ENCODE data around the gene HTR4.
"Not testable (repeated sequence)": the region's sequence is repeated elsewhere in the genome, so short reads cannot be mapped to it uniquely, and the experiment has no call there.

HTR4 gene

GRCh38 chr5:148599187-148599586 is 55.1 kb downstream of the HTR4 start:
- DNase-seq = no peak

DNA sequence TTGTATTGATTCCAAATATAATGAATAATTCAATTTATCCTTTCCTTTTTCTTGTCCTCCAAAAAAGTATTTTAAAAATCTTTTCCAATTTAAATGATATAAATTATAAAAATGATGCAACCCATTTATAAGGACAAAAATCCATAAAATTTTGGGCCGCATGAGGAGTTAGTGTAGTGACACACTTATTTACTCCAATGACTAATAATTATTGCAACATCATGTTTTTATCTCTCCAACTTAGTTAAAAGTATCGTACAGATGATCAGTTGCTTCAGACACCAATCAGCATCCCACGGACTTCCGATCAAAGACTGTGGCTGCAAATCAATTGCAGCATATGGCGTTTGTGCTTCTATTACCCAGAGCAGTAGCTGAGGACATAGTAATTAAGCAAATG is 58.6 kb downstream of the HTR4 start:
- DNase-seq = no peak

GRCh38 chr5:148586796-148587195 is 67.5 kb downstream of the HTR4 start:
- DNase-seq = no peak

DNA sequence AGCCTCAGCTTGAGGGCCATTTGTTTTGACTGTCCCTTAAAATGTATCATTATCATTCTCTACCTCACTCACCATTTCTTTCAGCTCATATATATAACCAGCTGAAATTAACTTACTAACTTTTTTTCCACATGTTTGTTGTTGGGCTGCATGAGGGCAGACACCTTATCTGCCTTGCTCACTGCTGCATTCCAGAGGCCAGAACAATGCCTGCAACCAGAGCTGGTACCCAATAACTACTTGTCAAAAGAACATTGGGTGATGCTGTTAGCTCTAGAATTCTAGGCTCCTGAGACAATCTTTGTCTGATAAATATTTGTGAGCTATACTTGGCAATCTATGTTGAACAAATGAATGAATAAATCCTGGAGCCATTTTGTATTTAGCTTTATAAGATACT is 68.3 kb downstream of the HTR4 start:
- DNase-seq = no peak

DNA sequence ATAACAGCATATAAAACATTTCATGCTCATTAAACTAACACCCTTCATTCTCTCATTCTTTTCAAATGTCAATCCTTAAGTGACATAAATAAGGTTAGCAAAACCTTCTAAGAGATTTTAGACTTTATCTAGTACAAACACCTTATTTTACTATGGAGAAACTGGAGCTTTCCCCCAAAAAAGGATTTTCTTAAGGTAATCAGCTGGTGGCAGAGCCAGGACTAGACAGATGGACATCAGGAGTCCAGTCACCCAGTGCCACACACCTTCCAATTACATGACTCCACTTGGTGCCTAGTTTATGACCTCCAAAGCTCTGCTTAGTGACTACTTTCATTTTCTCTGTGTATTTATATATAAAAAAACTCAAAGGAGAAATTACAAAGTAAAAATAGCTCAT is 70.2 kb downstream of the HTR4 start:
- no peak for DNase-seq

GRCh38 chr5:148583421-148583965 is 70.8 kb downstream of the HTR4 start:
- no peak for DNase-seq

DNA sequence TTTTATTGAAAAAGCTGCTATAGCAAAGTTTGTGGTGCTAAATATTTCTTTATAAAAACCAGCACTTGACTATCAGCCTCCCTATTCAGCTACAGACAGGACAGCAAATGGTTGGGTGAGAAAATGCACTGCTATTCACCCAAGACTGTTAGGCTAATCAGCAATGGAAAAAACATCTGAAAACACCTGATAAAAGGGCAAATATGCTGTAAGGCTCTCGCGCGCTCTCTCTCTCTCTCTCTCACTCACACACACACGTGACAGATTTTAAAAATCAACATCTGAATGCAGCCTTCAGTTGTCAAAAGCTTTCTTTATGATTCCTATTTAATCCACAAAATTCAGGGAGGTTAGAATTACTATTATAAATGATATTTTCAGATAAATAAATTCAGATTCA is 80.2 kb downstream of the HTR4 start:
- DNase-seq = peak; percentile 20

DNA sequence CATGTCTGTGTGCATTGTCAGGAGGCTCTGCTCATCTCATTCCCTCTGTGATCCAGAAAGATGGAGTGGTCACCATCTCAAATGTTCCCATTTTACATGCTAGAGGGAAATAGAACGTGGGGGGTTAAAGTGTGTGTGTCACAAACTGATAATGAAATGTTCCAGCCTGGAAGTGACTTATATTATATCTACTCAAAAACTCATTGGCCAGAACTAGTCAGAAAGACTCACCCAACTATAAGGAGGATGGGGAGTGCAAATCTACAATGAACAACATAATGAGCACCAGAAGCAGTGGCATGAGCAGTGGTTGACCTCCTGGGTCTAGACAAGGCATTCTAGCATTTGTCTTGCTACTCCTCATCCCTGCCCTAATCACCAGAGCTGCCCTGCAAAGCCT is 81.0 kb downstream of the HTR4 start:
- peak; percentile 4 for DNase-seq

DNA sequence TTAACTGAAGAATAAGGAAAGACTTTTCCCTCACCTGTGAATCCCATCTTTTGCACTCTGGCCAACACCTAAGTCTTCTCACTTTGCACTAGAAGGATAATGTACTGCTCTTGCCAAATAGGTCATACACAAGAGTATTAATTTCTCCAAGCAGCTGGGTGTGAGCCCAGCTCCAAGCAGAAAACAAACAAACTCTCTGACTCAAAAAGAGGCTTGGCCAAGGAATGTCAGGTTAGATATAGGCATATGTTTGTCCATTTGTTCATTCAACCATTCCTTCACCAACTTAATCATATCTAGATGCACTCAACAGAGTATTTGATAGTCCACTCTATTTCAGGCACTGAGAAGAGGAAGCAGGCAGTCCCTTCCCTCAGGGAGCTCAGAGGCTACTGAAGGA is 84.4 kb downstream of the HTR4 start:
- DNase-seq = no peak

GRCh38 chr5:148565148-148565547 is 89.2 kb downstream of the HTR4 start:
- DNase-seq = no peak

GRCh38 chr5:148563021-148563420 is 91.3 kb downstream of the HTR4 start:
- DNase-seq = no peak

GRCh38 chr5:148561801-148562311 is 92.5 kb downstream of the HTR4 start:
- DNase-seq = no peak

GRCh38 chr5:148559461-148559860 is 94.9 kb downstream of the HTR4 start:
- no peak for DNase-seq

- DNase-seq = no peak
These were observed 95.4 kb downstream of the HTR4 start for GRCh38 chr5:148558892-148559291.

GRCh38 chr5:148556835-148557234 is 97.5 kb downstream of the HTR4 start:
- no peak for DNase-seq

DNA sequence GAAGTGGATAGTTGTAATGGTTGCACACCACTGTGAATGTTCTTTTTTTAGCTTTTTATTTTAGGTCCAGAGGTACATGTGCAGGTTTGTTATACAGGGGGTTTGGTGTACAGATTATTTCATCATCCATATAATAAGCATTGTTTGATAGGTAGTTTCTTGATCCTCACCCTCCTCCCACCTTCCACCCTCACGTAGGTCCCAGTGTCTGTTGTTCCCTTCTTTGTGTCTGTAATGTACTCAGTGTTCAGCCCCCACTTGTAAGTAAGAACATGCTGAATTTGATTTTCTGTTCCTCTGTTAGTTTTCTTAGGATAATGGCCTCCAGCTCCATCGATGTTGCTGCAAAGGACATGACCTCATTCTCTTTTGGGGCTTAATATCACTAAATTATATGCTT is 99.7 kb downstream of the HTR4 start:
- no peak for DNase-seq

DNA sequence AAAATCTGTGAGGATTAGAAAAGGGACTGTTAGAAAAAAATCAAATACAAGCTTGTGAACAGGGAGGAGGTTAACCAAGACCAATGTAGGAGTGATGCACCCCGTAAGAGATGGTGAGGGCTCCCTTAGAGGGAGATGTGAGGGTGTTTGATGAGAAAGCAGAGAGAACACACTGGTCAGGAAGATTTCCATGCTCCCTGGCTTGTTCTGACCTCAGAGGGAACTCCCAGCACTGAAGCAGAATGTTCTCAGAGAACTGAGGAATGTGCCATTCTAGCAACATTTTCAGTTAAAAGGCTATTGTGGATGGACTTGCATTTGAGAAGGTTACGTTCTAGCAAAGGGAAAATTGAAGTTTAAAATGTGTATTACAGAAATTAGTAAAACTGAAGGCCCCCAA is 110.6 kb downstream of the HTR4 start:
- DNase-seq = no peak

DNA sequence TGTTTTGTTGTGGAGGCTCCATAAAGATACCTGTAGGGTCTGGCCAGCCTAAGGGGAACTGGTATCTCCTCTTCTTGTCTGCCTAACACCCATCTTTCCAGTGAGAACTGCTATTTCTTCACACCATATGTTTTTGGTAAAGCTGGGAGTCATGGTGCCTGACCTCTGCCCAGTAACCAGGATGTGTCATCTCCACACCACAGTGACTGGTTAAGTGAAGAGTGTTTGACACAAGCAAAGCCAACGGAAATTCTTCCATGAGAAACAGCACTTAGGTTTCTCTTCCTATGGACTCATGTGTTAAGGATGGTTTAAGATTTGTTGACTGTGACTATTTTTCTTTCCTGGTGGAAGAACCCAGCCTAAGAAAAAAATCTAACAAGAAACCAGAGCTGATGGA is 111.5 kb downstream of the HTR4 start:
- DNase-seq = no peak

DNA sequence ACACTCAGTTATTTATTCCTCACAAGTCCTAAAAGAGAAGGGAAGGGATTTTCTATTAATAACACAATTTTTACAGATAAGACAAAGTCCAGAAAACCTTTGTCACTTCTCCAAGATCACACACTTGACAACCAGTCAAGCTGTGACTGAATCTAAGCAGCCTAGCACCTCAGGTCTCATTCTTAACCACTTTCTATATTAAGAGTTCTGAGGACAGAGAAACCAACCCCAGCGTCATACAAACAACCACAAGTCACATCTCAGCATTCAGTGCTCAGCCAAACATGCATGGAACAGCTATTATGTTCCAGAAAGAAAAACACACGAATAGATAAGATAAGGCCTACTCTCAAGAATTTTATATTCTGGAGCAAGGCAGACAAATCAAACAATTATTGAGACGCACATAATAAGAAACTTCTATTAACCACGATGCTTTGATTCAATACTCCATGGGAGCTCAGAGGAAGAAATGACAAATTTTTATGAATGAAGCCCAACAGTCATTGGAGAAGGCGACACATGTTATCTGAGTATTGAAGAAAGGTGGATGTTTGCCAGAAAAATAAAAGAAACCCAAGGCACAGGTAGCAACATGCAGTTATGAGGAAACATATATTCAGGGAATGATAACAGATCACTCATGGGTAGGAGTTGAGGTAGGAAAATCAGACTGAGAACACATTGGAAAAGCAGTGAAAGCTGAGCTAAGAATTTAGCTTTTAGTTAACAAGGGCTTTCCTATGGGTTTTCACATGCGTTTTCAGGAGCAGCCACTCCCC is 113.1 kb downstream of the HTR4 start:
- no peak for DNase-seq

DNA sequence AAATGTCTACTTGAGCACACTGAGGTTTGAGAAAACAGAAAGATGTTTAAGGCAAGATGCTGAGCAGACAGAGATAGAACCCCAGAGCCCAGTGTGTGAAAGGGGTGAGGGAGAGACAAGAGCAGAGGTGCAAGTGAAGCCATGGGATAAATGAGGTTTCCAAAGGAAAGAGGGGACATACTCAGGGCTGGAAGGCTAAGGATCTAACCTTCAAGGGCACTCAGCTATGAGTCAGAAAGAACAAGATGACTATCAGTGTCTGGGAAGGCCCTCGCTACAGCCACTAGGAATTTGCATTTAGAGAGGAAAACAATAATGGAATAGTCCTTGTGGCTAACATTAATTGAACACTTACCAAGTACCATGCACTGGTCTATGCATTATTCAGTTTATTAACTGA is 113.7 kb downstream of the HTR4 start:
- DNase-seq = no peak

DNA sequence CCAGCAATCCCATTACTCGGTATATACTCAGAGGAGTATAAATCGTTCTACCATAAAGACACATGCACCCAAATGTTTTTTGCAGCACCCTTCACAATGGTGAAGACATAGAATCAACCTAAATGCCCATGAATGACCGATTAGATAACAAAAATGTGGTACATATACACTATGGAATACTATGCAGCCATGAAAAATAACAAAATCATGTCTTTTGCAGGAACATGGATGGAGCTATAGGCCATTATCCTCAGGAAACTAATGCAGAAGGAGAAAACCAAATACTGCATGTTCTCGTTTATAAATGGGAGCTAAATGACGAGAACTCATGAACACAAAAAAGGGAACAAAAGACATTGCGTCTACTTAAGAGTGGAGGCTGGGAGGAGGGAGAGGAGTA is 114.5 kb downstream of the HTR4 start:
- DNase-seq = no peak

- DNase-seq = no peak
These were observed 119.1 kb downstream of the HTR4 start for GRCh38 chr5:148535190-148535589.

GRCh38 chr5:148532969-148533670 is 121.2 kb downstream of the HTR4 start:
- no peak for DNase-seq

- not testable (repeated sequence) for DNase-seq
These were observed 124.9 kb downstream of the HTR4 start for GRCh38 chr5:148529450-148529849.
